GM21423 (cell line): Measurements from ENCODE around the gene OVCA2.
A peak's percentile ranks its signal among the peaks of the same experiment; 100 is the strongest.

Source experiments
- ATAC-seq: cut with Tn5 transposase; IDR thresholded peaks from one replicate; pipeline ENCODE4 v1.9.1; 2021; ENCODE audit warnings: mild to moderate bottlenecking, moderate library complexity; ENCODE audit not compliant: unreplicated experiment

The OVCA2 gene

DNA sequence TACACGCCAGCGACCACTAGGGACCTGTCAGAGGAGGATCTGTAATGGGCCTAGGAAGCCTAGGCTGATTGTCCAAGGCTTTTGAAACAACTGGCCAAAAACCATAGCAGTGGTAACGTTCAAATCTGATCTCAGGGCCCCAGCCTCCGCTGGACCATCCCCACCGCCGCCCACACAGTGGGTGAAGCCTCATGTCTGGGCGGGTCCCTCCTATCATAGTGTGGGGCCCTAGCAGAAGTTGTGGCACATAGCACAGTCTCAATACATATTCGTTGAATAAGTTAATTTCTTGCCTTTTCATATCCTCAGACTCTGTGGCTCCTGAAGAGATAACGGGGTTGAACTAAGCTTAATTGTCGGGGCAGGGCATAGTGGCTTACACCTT lies 11.1 kb upstream of the OVCA2 start:
- ATAC-seq = peak; percentile 4

DNA sequence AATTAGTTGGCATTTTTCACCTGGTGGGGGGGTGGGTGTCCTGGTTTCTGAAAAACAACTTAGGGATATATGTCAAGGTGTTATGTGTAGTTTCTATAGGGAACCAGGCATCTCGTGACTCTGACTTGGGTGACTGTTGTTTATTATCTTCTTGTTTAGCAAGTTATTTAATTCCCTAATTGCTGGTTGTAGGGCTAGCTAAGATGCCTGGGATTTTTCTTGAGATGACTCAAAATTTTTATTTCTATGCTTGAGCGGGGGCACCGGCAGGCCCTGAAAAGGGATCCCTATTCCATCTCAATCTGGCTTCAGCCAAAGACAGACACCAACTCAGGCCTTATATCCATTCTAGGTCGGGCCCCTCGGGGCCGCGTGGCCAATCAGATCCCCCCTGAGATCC lies 8.7 kb upstream of the OVCA2 start:
- ATAC-seq = no peak

DNA sequence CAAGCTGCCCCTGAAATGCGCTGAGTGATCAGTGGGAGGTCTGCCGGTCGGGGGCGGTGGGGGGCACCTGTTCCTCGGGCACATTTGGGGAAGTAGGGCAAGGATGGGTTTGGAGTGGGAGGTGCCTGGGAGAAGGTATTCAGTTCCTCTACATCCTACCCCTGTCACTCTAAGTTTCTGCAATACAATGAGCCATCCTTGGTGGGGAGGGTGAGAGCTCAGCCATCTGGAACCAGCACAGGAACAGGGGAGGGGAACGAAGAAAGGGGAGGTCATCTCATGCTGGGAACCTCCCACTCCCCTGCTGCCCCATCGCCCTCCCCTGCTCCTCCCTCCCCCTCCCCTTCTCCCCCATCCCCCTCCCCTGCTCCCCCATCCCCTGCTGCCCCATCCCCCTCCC lies 7.7 kb upstream of the OVCA2 start:
- no peak for ATAC-seq

DNA sequence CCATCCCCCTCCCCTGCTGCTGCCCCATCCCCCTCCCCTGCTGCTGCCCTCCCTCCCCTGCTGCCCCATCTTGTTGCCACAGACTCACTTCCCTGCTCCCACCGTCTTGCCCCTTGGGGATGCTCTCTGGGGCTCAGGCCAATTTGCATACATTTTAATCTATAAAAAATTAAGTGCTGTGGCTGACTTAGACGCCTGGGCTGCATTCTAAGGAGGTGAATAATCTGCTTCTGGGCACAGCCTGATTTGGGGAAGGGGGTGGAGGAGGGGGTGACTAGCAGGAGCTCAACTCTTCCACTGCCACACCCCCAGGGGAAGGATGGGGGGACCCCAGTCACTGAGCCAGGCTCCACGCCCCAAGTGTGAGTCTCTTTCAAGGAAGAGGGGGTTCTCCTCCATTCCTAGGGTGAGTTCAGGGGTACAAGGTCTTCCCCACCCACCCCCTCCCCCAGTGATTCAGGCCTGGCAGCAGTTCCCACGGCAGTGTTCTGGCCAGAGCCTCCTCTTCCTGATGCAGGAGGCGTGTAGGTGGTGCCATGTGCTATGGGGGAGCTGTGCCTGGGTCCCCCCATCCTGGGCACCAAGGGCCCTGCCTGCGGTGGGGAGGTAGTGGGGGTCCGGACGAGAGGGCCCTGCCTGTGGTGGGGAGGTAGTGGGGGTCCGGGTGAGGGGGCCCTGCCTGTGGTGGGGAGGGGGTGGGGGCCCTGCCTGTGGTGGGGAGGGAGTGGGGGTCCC lies 6.8 kb upstream of the OVCA2 start:
- ATAC-seq = no peak

DNA sequence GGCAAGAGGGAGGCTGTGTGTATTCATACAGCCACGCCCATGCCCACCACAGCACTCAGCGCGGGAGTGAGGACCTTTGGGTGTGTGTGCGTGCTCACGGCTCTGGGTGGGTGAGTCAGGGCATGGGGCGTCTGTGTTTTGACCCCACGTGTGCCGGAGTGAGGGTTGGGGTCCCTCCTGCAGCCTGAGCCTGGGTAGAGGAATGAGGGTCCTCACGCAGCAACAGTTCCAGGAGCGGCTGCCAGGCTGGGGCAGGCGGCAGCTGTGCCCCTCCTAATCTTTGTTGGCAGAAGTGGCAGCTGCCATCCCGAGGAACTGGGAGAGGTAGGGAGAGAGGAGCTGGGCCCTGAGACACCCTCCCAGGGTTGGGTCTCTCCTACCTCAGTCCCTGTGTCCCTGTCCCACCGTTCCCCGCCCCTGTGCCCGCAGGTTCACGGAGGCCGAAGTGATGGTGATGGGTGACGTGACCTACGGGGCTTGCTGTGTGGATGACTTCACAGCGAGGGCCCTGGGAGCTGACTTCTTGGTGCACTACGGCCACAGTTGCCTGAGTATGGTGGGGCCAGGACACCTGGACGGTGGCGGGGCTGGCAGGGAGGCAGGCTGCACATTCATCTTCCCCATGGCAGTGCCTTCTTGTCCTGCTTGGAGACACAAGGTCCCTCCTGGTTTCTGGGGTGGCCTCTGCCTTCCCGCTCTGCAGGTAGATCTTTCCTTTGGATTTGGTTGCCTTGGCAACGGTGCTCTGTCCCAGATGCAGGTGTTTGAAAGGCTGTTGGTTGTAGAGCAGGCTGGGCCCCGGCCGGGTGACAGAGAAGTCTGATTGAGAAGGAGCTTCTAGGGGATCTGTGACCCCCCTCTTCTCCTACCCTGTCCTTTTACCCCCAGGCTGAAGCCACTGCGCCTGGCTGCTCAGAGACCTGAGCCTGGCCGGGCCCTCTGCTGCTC lies 6.0 kb upstream of the OVCA2 start:
- ATAC-seq = no peak

DNA sequence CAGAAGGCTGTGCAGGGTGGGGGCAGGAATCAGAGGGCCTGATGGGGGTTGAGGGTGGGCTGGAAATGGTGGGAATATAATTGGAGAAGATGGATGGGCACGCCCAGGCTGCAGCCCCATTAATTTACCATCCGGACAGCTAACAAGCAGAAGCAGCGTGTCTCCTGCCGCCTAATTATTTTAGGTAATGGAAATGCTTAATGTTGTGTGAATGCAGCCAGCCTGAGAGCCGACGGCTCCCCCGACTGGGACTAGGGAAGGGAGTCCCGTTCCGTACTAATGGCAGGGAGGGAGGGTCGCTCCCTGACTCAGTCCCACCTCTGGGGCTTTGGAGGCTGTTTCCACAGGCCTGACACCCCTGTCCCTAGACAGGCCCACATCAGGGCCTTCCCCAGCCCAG lies 4.7 kb upstream of the OVCA2 start:
- no peak for ATAC-seq

DNA sequence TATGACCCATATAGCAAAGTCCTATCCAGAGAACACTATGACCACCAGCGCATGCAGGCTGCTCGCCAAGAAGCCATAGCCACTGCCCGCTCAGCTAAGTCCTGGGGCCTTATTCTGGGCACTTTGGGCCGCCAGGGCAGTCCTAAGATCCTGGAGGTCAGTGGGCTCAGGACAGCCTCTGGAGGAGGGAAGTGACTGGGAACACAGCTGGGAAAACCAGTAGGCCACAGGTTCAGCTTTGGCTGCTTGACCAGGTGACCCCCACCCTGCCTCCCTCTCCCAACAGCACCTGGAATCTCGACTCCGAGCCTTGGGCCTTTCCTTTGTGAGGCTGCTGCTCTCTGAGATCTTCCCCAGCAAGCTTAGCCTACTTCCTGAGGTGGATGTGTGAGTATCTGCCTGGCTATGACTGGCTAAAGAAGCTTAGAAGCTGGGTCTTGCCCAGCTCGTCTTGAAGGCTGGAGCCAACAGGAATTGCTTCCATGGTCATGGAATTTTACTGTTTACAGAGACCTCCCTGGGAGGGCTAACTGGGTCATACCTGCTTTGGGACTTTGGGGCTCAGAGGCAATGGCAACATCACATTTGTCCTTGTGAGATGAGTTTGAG lies 1.5 kb upstream of the OVCA2 start:
- no peak for ATAC-seq

DNA sequence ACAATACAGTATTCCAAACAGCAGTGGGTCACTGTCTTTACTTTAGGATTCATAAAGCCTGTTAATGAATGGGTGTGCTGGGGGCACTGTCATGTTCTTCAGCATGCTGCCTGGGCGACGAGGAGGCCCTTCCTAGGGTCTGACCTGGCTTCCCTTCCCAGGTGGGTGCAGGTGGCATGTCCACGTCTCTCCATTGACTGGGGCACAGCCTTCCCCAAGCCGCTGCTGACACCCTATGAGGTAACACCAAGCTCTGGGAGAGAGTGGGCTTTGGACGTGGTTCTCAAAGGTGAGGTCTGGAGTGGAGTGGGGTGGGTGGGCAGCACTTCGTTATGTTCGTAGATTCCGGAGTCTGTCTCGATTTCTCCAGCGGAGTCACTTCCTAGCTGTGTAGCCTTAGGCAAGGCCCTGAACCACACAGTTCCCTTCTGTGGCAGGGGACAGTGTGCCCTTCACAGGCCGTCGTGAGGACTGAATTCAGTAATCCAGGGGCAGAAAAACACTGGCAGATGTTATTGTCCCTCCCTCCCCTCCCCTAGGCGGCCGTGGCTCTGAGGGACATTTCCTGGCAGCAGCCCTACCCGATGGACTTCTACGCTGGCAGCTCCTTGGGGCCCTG lies 771 bp upstream of the OVCA2 start:
- ATAC-seq = no peak

DNA sequence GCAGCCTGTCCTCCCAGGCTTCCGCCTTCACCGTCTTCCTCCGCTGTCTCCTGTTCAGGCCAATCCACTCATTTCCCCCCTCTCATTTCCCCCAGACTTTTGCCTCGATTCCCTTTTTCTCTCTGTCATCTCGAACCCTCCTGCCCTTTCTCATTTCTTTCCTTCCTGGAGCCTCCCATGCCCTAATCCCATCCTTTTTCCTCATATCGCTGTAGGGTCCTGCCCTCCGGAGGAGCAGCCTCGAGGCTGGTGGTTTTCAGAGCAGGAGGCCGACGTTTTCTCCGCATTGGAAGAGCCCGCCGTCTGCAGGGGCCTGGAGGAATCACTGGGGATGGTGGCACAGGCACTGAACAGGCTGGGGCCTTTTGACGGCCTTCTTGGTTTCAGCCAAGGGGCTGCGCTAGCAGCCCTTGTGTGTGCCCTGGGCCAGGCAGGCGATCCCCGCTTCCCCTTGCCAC lies 597 bp downstream of the OVCA2 start:
- no peak for ATAC-seq

DNA sequence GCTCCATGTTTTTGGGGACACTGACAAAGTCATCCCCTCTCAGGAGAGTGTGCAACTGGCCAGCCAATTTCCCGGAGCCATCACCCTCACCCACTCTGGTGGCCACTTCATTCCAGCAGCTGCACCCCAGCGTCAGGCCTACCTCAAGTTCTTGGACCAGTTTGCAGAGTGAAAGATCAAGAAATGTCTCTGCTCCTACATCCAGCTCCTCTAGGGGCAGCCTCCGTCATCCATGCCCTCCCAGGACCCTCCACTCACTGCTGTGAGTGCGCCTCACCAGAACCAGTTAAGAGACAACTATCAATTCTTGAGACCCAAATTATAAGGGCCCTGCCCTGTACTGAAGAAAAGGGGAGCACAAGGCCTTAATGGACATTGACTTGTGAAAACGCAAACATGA lies 1.1 kb downstream of the OVCA2 start:
- ATAC-seq = no peak

DNA sequence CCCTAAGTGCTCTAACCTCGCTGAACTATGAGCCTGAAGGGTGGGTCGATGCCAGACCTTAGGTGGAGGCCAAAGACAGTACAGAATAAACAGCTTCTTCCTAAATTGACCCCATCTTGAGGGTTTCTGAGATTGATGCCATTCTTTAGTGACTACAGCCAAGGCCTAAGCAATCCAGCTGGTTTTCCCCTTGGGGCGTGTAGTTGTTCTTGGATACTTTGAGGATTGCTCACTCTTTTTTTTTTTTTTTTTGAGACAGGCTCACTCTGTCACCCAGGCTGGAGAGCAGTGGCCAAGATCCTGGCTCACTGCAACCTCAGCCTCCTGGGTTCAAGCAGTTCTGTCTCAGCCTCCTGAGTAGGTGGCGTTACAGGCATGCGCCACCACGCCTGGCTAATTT lies 2.0 kb downstream of the OVCA2 start:
- no peak for ATAC-seq

DNA sequence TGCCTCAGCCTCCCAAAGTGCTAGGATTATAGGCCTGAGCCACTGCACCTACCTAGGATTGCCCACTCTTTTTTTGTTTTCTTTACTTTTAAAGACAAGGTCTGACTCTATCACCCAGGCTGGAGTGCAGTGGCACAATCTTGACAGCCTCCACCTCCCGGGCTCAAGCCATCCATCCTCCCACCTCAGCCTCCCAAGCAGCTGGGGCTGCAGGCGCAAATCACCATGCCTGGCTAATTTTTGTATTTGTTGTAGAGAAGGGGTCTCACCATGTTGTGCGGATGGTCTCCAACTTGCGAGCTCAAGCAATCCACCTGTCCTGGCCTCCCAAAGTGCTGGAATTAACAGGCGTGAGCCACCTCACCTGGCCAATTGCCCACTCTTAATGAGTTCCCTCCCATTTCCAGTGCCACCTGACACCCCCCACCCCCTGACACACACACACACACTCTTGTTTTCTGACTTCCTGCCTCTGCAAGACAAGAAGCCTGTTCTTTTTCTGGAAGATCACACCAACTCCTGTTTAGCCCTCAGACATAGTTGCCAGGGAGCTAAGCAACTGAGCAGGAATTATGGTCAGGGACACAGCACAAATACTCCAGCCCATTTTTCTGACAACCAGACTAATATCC lies 2.6 kb downstream of the OVCA2 start:
- ATAC-seq = no peak

DNA sequence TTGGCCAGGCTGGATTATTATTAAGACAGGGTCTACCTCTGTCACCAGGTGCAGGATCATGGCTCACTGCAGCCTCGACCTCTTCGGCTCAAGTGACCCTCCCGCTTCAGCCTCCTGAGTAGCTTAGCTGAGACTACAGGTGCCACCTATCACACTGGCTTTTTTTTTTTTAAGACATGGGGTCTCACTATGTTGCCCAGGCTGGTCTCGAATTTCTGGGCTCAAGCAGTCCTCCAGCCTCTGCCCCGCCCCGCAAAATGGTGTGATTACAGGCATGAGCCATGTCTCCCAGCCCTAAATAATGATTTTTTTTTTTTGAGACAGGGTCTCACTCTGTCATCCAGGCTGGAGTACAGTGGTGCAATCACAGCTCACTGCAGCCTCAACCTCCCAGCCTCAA lies 5.8 kb downstream of the OVCA2 start:
- no peak for ATAC-seq

DNA sequence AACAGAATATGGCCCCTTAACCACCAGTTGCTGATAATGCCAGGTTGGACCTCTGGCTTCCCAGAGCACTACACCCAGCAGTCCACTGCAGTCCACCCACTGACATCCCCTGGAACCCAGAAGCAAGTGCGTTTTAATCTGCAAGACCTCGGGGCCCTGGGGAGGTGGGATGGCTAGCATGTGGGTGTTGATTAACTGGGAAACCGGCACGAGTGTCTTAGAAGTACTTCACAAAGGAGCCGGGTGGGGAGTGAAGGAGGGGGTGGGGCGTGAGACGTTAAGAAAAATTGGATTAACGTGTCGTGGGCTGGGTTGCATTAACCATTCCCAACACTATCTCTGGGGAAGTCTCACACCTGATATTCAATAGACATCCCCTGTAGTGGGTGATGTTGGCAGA lies 7.0 kb downstream of the OVCA2 start:
- no peak for ATAC-seq

DNA sequence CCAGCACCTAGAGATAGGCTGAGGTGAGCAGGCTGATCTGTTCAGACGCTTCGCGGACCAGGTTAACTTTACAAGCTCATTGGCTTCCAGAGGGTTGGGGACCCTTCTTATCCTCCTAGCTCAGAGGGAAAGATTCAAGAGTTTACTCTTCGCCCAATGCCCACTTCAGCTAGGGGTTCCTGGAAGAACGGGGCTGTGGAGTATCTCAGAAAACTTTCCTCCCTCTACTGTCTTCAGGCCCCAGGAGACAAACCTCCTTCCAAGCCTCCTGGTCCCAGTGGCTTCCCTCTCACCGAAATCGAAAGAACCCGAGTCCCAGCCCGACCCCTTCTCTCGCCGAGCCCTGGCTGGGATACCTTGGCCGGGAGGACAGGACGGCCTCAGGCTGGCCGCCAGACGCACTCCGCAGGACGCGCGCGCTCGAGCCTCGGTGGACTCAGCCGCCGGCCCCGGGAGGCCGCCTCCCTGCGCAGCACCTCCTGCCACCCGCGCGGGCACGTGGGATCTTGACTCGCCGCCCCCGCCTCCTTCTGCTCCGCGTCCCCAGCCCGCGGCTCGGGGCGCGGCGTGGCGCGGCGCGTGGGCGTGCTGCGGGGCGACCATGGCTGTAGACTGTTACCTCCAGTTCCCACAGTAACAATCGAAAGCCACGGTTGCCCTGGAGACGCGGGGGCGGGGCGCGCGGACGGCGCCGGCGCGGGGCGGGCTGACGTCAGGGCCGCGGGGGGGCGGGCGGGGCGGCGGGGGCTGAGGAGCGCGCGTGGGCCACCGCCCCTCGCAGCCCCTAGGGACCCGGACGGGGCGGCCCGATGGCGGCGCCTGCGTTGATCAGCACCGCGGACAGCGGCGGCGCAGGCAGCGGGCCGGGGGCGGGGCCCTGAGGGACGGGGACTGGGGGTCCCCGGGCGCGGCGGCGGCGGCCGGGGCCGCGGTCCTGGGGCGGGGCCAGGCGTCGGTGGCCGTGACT lies 7.8 kb downstream of the OVCA2 start:
- ATAC-seq = peak; percentile 44

DNA sequence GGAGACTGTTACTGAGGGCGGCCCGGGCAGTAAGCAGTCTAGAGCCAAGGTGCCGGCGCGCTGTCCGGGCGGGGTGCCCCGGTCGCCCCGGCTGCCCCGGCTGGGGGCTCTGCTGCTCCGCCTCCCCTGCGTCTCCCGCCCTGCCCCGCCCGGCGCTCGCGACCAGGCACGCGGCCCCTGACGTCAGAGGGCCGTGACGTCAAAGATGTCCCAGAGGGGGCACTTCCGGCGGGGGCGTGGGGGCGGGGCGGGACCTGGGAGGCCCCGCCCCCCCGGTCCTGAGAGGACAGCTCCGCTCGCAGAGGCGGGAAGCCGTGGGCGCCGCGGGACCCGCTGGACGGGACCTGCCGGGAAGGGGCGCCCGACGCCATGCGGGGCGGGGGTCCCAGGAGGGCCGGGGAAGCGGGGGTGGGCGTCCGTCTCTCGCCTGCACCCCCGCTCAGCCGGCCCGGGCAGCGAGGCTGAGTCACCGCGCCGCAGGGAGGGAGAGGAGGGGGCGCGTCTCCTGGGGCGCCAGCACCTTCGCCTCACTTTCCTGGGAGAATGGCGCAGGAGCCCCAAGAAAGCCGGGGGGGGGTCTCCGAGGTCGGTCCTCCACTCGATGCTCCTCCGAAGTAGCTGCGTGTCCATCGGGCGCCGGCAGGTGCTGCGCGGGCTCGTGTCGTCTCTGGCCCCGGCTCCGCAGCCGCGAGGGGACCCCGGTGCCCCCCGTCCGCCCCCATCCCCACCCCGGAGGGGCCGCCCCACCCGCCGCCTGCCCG lies 8.7 kb downstream of the OVCA2 start:
- peak; percentile 17 for ATAC-seq

DNA sequence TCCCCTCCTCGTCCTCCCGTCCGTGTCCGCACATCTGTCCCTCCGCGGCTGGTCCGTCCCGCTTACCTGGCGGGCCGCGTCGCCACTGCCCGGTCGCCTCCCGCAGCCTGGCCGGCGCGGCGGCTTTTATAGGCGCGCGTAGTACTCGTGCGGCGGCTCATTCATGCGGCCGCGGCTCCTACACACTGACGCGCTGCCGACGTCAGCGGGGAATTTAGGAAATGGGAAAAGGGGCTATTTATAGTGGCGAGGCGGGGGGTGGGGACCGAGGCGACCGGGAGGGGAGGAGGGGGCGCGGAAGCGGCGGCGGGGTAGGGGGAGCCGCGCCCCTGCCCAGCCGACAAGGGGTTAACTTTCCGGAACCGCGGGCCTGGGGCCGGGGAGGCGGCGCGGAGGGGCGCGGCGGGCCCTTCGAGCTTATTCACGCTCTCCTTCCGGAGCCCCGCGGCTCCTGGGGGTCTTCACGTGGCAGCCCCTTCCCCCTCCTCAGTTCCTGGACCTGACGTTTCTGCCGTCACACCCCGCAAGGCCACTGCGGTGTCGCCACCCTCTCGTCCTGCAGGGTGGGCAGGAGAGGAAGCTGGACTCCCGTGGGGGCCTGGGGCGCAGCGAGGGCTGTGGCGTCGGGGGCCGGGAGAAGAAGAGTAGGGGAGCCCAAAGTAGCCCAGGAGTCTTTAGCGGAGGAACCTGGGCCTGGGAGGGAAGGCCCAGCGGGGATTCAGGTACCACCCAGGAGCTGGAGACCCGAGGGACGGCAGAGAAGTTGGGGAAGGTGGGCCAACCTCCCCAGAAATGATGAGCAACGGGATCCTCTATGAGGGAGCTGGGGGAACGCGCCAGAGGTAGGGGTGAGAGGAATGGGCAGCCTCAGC lies 9.5 kb downstream of the OVCA2 start:
- no peak for ATAC-seq
